ENCODE measurements around the gene CDYL2.

CDYL2 gene

DNA sequence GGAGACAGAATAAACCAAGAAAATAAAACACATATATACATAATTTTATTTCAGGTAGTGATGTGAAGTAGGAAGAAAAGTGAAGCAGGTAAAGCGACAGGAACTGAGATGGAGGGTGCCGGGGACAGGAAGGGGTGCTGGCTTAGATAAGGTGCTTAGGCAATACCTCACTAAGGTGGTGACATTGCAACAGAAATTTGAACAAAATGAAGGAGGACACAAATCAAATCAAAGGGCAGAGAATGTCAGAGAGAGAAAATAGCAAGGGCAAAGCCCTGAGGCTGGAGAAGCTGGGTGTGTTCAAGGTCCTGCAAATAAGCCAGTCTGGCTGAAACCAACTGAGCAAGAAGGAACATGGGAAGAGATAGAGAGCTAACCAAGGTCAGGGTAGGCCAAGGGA lies 5.0 kb upstream of the CDYL2 start:
- Histone ChIP-seq H3K9ac (no peak overlapping the region), H3K36me3 (no peaks in the 10 kb centered on the region), H3K27ac (no peak overlapping the region), H3K4me1 (peaks cover 32% of the 10 kb centered on the region), H3K27me3 (no peaks in the 10 kb centered on the region), H3K4me3 (no peak overlapping the region), H4K20me1 (no peaks in the 10 kb centered on the region), H3K4me2 (no peak overlapping the region), H3K9me3 (no peaks in the 10 kb centered on the region)
- no peak for TF ChIP-seq Cebpa-rat (IDR thresholded peaks at IDR 0.05)

- Histone ChIP-seq H3K4me3 (no peak overlapping the region), H3K36me3 (no peaks in the 10 kb centered on the region), H3K4me1 (peaks cover 36% of the 10 kb centered on the region), H3K9me3 (no peaks in the 10 kb centered on the region), H3K27me3 (no peaks in the 10 kb centered on the region), H3K27ac (peak overlapping the region; percentile 58; the same call in 1 of the 2 replicates), H4K20me1 (no peaks in the 10 kb centered on the region), H3K9ac (no peak overlapping the region), H3K4me2 (no peak overlapping the region)
- 0 out of 2 replicates have a peak, but pooled peaks have one; percentile 18 for TF ChIP-seq Cebpa-rat (IDR thresholded peaks at IDR 0.05)
Observed at GRCh38 chr16:80807906-80808305, 3.5 kb upstream of the CDYL2 start.

DNA sequence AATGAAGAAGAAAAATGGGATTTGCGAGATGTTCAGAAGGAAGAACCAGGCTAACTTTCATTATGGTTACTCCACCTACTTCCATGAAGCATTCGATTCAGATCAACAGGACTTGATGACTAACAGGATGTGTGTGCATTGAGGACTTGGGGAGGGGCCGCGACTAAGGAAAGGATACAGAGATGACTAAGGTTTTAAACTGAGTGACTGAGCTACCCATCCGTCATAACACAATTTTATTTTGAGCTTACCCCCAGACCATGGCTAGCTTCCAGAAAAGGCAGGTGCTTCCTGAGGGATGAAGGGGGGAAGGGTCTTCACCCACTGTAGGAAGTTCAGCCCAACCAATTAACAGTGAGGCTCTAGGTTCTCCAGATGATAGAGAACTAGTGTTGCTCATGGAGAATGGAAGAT lies 2.5 kb upstream of the CDYL2 start:
- no peak overlapping the region for H3K9ac ChIP-seq
- peaks cover 5% of the 10 kb centered on the region; the same call in 1 of the 2 replicates for H4K20me1 ChIP-seq
- no peaks in the 10 kb centered on the region for H3K36me3 ChIP-seq
- H3K4me3 ChIP-seq = no peak overlapping the region
- TF ChIP-seq Cebpa-rat (IDR thresholded peaks at IDR 0.05) = no peak
- no peaks in the 10 kb centered on the region for H3K27me3 ChIP-seq
- peaks cover 37% of the 10 kb centered on the region for H3K4me1 ChIP-seq
- H3K27ac ChIP-seq = peak overlapping the region; percentile 58; the same call in 1 of the 2 replicates
- no peaks in the 10 kb centered on the region for H3K9me3 ChIP-seq
- H3K4me2 ChIP-seq = peak overlapping the region; percentile 88

DNA sequence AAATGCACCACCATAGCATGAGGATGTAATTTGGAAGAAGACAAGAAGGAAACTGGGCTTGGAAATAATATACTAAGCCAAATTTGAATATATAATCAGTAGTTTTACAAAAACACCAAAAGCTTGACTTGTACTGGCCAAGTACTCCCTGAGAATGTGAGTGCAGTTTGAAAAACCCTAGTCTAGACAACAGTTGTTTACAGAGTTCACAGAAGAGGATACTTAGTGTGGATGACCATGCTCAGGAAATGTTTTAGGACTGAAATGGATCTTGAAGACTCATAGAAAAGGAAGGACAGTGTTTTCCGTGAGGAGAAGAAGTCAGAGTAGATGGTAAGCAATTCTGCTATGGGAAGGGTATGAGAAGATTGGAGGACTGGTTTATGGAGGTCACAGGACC lies 1.9 kb upstream of the CDYL2 start:
- Histone ChIP-seq H3K36me3 (no peaks in the 10 kb centered on the region), H3K9me3 (no peaks in the 10 kb centered on the region), H4K20me1 (peaks cover 5% of the 10 kb centered on the region; the same call in 1 of the 2 replicates), H3K27ac (peak overlapping the region; percentile 57; the same call in 1 of the 2 replicates), H3K9ac (no peak overlapping the region), H3K4me2 (peak overlapping the region; percentile 88), H3K4me1 (peaks cover 37% of the 10 kb centered on the region), H3K4me3 (no peak overlapping the region), H3K27me3 (no peaks in the 10 kb centered on the region)
- TF ChIP-seq Cebpa-rat (IDR thresholded peaks at IDR 0.05) = no peak

DNA sequence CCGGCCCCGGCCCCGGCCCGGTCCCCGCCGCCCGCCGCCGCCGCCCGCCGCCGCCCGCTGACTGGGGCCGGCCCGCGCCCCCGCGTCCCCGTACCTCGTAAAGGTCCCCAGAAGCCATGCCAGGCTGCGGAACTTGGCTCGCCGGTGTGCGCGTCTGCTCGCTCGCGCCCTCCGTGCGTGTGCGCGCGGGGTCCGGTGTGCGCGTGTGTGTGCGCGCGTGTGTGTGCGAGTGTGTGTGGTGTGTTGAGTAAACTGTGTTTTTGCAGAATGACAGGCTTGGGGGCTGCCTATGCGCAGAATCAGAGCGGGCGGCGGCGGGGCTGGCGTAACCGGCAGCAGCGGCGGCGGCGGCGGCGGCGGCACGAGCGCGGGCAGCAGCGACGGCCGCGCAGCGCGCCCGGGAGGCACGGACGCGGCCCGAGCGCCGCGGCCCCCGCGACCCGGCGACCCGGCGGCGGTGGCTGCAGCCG lies 307 bp downstream of the CDYL2 start:
- Histone ChIP-seq H3K27me3 (no peaks in the 10 kb centered on the region), H3K9ac (peak overlapping the region; percentile 80), H3K36me3 (no peaks in the 10 kb centered on the region), H3K4me3 (peak overlapping the region; percentile 84), H4K20me1 (peaks cover 17% of the 10 kb centered on the region; the same call in 1 of the 2 replicates), H3K4me2 (peak overlapping the region; percentile 88), H3K27ac (peak overlapping the region; percentile 75), H3K9me3 (no peaks in the 10 kb centered on the region; the same call in 1 of the 2 replicates), H3K4me1 (peaks cover 37% of the 10 kb centered on the region)
- no peak for TF ChIP-seq Cebpa-rat (IDR thresholded peaks at IDR 0.05)

DNA sequence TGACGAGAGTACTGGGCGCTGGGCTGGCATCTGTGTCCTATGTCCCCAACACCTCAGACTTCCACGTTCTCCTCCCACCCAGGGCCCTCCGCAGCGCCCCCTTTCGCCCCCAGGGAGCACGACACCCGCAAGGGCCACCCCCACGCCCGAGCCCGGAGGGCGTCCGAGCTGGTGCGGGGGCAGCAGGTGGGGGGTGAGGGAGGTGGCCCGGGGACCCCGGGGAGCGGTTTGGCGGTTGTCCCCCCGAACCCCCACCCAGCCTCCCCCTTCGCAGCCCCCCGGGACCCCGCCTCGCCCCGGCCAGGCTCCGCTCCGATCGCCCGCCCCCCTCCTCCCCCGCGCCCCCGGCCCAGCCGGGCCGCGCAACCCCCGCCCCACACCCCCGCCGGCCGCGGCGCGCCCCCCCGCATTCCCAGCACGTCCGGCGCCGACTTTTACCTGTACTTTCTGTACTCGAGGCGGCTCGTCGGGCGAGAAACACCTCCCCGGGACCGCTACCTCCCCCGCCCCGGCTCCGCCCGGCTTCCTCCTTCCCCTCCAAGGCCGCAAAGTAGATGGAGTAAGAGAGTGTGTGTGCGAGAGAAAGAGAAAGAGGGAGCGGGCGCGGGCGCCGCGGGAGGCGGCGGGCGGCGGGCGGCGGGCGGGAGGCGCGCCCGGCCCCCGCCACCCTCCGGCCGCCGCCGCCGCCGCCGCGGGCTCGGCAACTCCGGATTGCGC lies 901 bp downstream of the CDYL2 start:
- H3K4me2 ChIP-seq = peak overlapping the region; percentile 68
- TF ChIP-seq Cebpa-rat (IDR thresholded peaks at IDR 0.05) = no peak
- H3K27ac ChIP-seq = peak overlapping the region; percentile 75; the same call in 1 of the 2 replicates
- H3K4me1 ChIP-seq = peaks cover 37% of the 10 kb centered on the region
- H3K27me3 ChIP-seq = no peaks in the 10 kb centered on the region
- H4K20me1 ChIP-seq = peaks cover 17% of the 10 kb centered on the region; the same call in 1 of the 2 replicates
- peak overlapping the region; percentile 80 for H3K9ac ChIP-seq
- H3K36me3 ChIP-seq = no peaks in the 10 kb centered on the region
- H3K9me3 ChIP-seq = no peaks in the 10 kb centered on the region; the same call in 1 of the 2 replicates
- peak overlapping the region; percentile 84 for H3K4me3 ChIP-seq

GRCh38 chr16:80802902-80803301 lies 1.5 kb downstream of the CDYL2 start:
- Histone ChIP-seq H3K4me3 (peak overlapping the region; percentile 84), H3K9me3 (no peaks in the 10 kb centered on the region; the same call in 1 of the 2 replicates), H3K36me3 (no peaks in the 10 kb centered on the region), H3K27me3 (no peaks in the 10 kb centered on the region), H3K4me1 (peaks cover 37% of the 10 kb centered on the region), H3K27ac (no peak overlapping the region), H3K9ac (0 out of 2 replicates have a peak overlapping the region, but pooled peaks have one; percentile 10), H3K4me2 (peak overlapping the region; percentile 68), H4K20me1 (peaks cover 17% of the 10 kb centered on the region; the same call in 1 of the 2 replicates)
- no peak for TF ChIP-seq Cebpa-rat (IDR thresholded peaks at IDR 0.05)

DNA sequence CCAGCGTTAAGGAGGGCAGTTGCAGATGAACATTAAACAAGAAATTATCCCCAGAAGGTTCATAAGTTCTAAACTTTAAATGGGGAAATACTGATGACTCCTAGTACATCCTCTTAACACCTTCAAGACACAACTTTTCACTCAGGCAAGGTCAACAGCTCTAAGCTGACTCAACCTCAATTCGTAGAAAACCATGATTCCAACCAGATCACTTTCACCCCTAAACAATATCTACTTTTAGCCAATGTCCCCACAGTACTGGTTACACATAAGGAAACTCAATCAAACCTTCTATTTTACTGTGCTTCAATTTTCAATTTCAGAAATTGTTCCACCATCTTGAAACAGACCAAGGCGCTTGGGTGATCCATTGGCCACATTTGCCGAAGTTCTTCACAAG lies 2.3 kb downstream of the CDYL2 start:
- no peaks in the 10 kb centered on the region for H3K36me3 ChIP-seq
- H3K4me1 ChIP-seq = peaks cover 31% of the 10 kb centered on the region
- H4K20me1 ChIP-seq = peaks cover 17% of the 10 kb centered on the region; the same call in 1 of the 2 replicates
- H3K9me3 ChIP-seq = no peaks in the 10 kb centered on the region; the same call in 1 of the 2 replicates
- no peak overlapping the region for H3K9ac ChIP-seq
- no peak overlapping the region for H3K4me3 ChIP-seq
- TF ChIP-seq Cebpa-rat (IDR thresholded peaks at IDR 0.05) = no peak
- no peak overlapping the region for H3K4me2 ChIP-seq
- no peaks in the 10 kb centered on the region for H3K27me3 ChIP-seq
- no peak overlapping the region for H3K27ac ChIP-seq

GRCh38 chr16:80794071-80794470 lies 10.3 kb downstream of the CDYL2 start:
- Histone ChIP-seq H4K20me1 (peaks cover 5% of the 10 kb centered on the region; the same call in 1 of the 2 replicates), H3K9me3 (no peaks in the 10 kb centered on the region; the same call in 1 of the 2 replicates), H3K9ac (no peak overlapping the region), H3K4me3 (no peak overlapping the region), H3K27me3 (no peaks in the 10 kb centered on the region), H3K36me3 (0 out of 2 replicates have a peak, but pooled peaks cover 8% of the 10 kb centered on the region), H3K27ac (no peak overlapping the region), H3K4me1 (no peaks in the 10 kb centered on the region), H3K4me2 (no peak overlapping the region)
- TF ChIP-seq Cebpa-rat (IDR thresholded peaks at IDR 0.05) = no peak

DNA sequence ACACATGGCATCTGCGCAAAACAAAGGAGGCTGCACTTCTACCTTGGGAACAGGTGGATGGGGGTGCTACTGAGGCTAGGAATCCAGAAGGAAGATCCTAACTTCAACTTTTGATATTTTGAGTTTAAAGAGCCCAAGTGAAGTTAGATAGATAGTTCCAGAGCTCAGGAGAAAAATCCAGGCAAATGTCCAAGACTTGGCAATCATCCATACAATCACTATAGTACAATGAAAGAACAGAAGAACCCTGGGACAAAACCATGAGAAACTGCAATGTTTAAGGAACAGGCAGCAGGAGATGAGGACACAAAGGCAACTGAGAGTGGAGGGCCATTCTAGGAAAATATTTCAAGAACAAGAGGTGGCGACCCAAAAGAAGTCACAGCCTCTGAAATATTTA lies 12.4 kb downstream of the CDYL2 start:
- H3K9ac ChIP-seq = no peak overlapping the region
- TF ChIP-seq Cebpa-rat (IDR thresholded peaks at IDR 0.05) = no peak
- H3K36me3 ChIP-seq = 0 out of 2 replicates have a peak, but pooled peaks cover 8% of the 10 kb centered on the region
- no peak overlapping the region for H3K4me2 ChIP-seq
- no peak overlapping the region for H3K4me3 ChIP-seq
- H4K20me1 ChIP-seq = peaks cover 5% of the 10 kb centered on the region; the same call in 1 of the 2 replicates
- no peak overlapping the region for H3K27ac ChIP-seq
- H3K4me1 ChIP-seq = no peaks in the 10 kb centered on the region
- H3K9me3 ChIP-seq = peaks cover 2% of the 10 kb centered on the region; the same call in 1 of the 2 replicates
- H3K27me3 ChIP-seq = no peaks in the 10 kb centered on the region
